ENCODE measurements around the gene DLL3.
A peak's percentile ranks its signal among the peaks of the same experiment; 100 is the strongest.

Gene DLL3

DNA sequence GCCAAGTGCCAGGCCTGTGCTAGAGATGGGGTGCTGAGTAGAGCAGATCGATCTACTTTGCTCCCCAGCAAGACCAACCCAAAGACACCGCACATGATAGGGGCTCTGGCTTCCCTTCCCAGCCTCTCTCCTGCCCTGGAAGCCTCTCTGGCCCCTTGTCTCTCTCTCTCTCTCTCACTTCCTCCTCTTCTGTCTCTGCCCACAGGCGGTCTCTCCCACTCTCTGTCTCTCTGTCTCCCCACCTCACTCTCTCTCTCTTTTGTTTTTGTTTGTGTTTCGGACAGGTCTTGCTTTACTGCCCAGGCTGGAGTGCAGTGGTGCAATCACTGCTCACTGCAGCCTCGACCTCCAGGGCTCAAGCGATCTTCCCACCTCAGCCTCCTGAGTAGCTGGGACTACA lies 17.5 kb downstream of the DLL3 start:
- DNase-seq (ENCODE audit: low spot score): no peak

DNA sequence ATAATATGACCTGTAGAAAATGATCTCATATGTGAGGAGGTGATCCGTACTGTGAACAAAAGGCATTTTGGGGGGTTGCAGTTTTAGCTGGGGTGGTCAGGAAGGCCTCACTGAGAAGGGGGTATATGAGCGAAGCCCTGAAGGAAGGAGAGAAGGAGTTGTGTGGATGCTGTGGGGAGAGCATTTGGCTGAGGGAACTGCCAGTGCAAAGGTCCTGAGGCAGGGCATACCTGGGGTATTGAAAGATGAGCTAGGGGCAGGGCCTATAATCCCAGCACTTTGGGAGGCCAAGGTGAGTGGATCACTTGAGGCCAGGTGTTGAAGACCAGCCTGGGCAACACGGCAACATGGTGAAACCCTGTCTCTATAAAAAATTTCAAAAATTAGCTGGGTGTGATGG lies 18.7 kb downstream of the DLL3 start:
- DNase-seq (ENCODE audit: low spot score): no peak

DNA sequence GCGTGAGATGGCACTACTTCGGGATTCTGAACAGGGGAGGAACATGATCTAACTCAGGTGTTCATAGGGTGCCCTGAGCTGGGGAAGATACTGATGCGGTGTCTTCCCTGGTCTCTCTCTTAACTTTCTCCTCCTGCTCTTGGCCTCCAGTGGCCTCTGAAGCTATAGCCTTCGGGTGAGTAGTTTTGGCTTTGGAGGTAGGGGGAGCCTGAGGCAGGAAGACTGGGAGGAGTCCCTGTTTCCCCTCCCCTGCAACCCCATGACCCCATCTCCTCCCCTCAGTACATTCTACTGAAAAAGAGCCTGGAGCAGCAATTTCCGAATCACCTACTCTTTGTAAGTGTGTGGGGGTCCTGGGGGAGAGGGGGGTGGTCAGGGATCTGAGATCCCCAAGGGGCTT lies 19.7 kb downstream of the DLL3 start:
- DNase-seq (ENCODE audit: low spot score): no peak

DNA sequence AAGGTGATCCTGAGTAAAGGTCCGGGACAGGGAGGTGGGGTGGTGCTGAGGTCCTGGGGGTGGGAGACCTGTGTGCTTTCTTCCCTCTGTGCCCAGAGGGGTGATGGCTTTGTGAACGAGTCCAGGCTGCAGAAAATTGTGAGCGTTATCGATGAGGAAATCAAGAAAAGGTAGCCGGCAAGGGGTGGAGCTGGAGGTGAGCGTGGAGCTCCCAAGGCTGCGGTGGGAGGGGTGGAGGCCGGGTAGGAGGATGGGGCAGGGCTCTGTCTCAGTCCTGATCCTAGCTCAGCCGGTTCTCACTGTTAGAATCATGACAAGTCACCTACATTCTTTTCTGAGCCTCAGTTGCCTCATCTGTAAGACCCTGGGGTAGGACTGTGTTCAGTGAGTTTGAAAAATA lies 20.2 kb downstream of the DLL3 start:
- no peak for DNase-seq (ENCODE audit: low spot score)

DNA sequence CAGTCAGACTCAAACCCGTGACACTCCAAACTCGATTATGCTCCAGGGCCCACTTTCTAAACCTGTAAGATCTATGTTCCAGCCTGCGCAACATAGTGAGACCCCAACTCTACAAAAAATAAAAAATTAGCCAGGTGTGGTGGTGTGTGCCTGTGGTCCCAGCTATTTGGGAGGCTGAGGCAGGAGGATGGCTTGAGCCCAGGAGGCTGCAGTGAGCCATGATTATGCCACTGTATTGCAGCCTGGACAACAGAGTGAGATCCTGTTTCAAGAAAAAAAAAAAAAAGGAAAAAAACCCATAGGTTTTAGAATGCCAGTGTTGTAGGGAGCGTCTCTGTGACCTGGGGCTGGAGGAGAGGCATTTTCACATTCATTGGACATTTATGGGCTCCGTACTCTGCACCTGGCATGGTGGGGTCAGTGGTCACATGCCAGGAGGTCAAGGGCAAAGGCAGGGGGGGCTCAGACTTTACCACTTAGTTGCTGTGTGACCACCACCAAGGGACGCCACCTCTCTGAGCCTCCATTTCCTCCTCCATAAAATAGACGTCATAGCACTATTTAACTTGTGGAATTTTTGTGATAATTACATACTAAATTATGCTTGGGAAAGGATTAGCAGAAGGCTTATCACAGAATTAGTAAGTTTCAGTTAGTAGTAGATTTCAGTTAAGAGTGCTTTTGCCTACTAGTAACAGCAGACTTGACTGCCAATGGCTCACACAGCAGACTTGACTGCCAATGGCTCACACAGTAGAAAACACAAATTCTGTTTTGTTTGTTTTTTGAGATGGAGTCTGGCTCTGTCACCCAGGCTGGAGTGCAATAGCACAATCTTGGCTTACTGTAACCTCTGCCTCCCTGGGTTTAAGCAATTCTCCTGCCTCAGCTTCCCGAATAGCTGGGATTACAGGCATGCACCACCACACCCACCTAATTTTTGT lies 22.1 kb downstream of the DLL3 start:
- no peak for DNase-seq (ENCODE audit: low spot score)

DNA sequence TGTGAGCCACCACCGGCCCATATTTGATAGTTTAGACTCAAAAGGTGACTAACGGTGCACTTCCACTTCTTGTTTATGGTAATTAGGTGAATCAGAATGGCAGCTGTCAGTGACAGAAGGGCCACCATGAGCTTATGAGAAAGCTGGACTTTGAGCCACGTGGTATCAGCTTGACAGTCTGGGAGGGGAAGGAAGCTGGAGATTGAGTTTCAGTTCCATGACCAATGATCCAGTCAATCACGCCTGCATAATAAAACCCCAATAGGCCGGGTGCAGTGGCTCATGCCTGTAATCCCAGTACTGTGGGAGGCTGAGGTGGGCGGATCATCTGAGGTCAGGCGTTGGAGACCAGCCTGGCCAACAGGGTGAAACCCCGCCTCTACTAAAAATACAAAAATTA lies 25.7 kb downstream of the DLL3 start:
- no peak for DNase-seq (ENCODE audit: low spot score)

DNA sequence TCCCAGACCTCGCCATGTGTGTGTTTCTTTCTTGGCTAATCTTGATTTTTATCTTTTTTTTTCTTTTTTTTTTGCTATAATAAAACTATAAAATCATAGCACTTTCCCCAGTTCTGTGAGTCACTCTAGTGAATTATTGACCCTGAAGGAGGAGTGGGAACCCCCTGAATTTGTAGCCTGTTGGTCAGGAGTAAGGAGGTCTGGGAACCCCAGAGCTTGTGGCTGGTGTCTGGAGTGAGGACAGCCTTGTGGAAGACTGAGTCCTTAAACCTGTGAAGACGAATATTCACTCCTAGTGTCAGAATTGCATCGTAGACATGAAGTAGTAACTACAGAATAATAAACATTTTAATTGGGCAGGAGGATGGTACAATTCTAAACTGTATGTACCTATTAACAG lies 26.5 kb downstream of the DLL3 start:
- DNase-seq (ENCODE audit: low spot score): no peak

DNA sequence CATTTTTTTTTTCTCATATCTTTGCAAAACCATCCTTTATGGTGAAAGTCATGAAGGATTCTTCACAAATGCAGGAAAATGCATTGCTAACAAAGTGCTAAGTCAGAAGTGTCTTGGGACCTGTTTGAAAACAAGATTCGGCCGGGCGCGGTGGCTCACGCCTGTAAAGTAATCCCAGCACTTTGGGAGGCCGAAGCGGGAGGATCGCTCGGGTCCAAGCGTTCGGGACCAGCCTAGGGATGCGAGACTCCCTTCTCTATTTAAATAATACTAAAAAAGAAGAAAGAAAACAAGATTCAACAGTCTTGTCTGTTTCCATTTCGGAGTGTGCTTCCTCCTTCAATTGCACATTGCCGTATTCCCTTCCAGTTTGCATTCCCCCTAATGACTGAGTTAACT lies 33.1 kb downstream of the DLL3 start:
- no peak for DNase-seq (ENCODE audit: low spot score)

DNA sequence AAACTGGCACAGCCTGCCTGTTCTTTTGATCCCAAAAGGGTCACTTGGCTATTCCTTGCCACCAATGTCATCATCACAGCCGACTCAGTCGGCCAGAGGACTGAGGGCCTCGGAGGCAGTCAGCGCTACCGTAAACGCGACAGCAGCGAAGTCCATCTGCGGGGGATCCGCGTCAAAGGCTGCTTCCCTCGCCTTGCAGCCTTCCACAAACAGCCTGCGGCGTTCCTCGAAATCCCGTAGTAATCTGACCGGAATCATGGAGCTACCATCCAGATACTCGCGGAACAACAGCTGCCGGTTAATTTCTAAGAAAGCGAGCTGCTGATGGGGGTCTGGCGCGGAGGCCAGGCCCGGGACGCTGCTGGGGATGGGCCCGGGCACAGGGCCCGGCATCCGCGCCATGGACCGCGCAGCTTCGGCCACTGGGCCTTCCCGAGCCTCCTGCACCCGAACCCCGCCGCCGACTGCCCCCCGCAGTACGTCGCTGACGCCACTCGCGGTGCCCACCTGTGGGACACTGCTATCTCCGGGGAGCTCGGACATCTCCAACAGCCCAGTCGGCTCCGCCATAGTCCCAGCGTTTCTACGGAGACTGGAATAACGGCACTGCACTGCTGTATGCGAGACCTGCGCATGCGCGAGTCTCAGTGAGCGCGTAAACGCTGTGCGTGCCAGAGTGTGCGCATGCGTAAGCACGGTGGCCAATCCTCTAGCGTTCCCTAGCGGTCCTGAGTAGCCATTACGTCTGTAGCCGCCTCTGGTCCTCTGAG lies 33.7 kb downstream of the DLL3 start, which contains the start of gene EID2B:
Gene EID2B (minus strand): TSS at position 620 of the 770 bp plus-strand sequence. CDS start 50 bp downstream, at position 570.
- DNase-seq (ENCODE audit: low spot score): peak; percentile 94

DNA sequence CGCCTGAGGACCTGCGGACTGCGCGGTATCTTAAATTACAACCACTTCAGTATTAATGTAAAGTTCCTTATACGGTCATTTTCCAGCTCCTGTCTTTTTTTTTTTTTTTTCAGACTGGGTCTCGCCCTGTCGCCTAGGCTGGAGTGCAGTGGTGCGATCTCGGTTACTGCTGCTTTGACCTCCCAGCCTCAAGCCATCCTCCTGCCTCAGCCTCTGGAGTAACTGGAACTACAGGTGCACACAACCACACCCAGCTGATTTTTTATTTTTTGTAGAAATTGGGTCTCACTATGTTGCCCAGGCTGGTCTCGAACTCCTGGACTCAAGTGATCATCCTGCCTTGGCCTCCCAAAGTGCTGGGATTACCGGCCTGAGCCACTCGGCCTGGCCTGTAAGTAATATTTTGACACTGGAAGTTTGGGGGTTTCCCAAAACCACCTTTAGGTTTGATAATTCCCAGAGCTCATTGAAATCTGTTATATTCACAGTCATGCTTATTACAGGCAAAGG lies 34.3 kb downstream of the DLL3 start:
- DNase-seq (ENCODE audit: low spot score): no peak

DNA sequence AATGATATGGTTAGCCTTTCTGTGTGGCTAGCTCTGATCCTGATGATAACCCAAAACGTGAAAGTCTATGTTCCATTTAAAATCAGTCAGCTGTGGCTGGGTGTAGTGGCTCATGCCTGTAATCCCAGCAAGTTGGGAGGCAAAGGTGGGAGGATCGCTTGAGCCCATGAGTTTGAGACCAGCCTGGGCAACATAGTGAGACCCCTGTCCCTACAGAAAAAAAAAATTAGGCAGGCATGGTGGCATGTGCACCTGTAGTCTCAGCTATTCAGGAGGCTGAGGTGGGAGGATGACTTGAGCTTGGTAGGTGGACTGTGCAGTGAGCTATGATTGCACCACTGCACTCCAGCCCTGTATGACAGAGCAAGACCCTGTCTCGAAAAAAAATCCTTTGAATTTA lies 35.0 kb downstream of the DLL3 start:
- no peak for DNase-seq (ENCODE audit: low spot score)

DNA sequence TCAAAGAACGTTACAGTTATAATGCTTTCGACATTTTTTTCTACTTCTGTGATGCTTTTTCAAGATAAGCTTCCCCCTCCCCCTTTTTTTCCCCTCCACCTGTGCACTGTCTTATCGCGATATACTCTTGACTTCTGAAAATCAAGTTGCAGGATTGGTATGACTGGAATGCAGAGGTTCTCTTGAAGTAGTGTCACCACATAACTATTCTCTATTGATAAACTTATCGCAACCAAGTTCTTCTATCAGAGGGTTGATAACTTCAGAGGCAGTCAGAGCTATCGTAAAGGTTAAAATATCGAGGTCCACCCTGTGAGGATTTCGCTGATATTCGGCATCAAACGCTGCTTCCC lies 40.4 kb downstream of the DLL3 start:
- no peak for DNase-seq (ENCODE audit: low spot score)

DNA sequence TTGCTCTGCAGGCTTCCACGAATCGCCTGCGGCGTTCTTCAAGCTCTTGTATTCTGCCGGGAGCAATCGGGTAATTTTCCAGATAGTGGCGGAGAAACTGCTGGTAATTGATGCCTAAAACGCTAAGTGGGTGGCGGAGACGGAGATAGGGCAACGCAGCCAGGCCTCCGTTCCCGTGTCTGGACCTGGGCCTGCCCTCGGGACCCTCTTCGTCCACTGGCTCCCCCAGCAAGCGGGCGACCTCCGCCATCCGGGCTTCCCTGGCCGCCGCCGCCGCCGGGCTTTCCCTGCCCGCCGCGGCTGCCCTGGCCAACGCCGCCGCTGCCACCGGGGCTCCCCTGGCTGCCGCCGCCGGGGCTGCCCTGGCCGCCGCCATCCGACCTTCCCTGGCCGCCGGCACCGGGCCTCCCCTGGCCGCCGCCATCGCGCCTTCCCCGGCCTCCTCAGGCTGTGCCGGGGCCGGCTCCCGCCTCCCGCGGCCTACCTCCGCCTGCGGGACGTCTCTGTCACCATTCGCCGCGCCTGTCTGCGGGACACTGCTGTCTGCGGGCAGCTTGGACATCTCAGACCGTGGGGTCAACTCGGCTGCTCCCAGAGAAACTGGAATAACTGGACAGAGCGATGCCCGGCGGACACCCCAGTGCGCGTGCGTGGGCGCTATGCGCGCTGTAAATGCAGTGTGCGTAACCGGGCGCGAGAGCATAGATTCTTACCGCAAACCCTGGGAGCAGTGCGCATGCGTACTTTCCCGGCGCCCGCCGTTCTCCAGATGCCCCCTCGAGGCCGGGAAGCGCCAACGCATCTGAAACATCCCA lies 41.0 kb downstream of the DLL3 start, which contains the start of gene EID2:
Gene EID2 (minus strand): TSS at position 644 of the 815 bp plus-strand sequence. CDS start 82 bp downstream, at position 562.
- peak; percentile 91 for DNase-seq (ENCODE audit: low spot score)

DNA sequence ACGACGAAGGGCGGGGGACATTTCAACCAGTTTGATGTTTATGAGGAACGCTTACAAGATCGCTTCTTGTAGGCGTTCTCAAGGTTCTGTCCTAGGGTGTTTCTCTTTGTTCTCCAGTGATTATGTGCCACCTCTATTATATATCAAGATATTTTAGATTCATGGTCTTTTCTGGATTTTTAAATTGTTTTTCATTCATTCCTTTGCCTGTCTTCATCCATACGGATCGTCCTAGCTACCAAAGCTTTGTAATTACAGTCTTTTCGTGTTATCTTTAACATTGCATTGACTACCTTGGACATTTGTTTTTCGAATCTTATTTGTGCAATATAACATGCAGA lies 41.6 kb downstream of the DLL3 start:
- DNase-seq (ENCODE audit: low spot score): no peak

DNA sequence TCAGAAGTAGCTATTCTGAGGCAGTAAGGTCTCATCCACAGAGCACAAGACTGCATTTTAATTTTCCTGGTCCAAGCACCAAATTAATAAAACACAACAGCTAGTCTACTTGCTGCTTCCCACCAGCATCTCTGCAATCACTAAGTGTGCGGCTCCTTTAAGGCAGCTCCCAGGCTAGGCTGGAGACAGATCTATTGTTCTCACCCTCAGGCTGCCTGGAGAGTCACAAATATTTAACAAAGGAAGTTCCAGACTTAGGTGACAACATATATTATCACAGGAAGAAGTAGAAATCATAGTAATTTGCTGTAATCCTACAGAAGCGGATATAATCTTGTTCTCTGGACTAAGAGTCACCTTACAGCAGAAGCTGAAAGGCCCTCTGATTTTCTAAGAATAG lies 43.5 kb downstream of the DLL3 start:
- no peak for DNase-seq (ENCODE audit: low spot score)

DNA sequence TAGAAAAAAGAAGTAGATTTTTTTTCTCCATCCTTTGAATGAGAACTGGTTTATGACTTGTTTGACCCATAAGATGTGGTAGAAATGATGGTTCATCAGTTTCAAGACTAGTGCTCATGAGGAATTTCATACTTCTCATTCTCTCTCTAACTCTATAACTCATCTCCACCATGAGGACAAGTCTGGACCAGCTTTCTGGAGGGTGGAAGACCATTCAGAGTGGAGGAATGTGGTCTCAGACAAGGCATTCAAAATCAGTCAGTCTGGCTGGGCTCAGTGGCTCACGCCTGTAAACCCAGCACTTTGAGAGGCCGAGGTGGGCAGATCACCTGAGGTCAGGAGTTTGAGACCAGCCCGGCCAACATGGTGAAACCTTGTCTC lies 44.7 kb downstream of the DLL3 start:
- DNase-seq (ENCODE audit: low spot score): no peak

DNA sequence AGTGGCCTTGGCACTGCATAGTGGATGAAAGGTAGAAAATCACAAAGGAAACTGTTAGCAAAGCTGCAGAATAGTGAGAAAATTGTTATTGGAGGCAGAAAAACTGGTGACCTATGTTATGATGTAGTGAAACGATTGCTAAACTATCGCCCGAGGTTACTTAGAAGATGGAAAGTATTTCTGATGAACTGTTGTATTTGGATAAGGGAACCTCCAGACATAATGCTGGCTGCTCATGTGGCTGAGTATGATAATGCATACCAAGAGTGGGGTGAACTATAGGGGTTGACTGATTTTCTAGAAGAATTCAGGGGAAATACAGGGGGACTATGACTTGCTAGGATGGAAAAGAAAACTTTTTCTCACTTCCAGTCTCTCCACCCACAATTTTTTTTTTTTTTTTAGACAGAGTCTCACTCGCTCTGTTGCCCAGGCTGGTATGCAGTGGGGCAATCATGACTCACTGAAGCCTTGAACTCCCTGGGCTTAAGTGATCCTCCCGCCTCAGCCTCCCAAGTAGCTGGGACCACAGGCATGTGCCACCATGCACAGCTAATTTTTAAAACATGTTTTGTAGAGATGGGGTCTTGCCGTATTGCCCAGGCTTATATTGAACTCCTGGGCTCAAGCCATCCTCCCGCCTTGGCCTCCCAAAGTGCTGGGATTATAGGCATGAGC lies 45.6 kb downstream of the DLL3 start:
- no peak for DNase-seq (ENCODE audit: low spot score)

DNA sequence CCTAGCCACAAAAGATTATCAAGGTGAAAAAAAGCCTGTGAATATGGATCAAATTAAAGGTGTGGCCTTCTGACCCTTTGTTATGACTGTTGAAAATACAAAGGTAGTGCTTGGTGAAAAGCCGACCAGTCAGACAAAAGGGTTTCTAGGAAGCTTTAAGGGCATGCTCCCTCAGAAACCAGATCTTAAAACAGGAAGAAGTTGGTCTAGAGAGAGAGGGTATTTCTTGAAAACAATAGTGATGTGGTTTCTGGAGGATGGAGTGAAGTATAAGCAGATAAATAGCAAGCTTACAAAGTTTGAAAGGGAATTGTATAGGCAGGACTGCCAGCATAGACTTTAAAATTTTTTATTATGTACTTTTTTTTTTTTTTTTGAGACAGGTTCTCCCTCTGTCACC lies 46.2 kb downstream of the DLL3 start:
- DNase-seq (ENCODE audit: low spot score): no peak

DNA sequence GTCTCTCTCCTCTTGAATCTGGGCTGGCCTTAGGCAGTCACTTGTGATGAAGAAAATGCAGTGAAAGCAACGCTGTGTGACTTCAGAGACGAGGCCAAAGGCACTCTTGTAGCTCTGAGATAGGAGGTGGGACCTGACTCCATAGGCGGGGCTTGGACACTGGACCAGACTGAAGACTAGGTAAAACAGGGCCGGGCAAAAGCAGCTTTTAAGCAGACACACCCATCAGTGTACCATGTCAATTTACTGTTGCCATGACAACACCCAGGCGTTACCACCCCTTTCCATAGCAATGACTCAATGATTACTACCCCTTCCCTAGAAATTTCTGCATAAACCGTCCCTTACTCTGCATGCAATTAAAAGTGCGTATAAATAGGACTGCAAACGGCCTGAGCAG lies 47.9 kb downstream of the DLL3 start:
- DNase-seq (ENCODE audit: low spot score): no peak

DNA sequence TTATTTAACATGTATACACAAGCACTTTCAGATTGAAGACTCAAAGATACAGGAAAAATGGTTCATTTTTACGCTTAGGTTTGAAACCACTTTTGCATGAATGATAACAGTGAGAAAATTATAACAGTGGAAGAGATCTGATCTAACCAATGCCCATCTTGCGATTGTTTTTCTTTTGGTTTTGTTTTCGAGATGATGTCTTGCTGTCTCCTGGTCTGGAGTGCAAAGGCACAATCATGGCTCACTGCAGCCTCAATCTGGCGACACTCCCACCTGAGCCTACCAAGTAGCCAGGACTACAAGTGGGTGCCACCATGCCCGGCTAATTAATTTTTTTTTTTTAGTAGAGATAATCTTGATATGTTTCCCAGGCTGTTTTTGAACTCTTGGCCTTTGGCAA lies 51.5 kb downstream of the DLL3 start:
- no peak for DNase-seq (ENCODE audit: low spot score)

DNA sequence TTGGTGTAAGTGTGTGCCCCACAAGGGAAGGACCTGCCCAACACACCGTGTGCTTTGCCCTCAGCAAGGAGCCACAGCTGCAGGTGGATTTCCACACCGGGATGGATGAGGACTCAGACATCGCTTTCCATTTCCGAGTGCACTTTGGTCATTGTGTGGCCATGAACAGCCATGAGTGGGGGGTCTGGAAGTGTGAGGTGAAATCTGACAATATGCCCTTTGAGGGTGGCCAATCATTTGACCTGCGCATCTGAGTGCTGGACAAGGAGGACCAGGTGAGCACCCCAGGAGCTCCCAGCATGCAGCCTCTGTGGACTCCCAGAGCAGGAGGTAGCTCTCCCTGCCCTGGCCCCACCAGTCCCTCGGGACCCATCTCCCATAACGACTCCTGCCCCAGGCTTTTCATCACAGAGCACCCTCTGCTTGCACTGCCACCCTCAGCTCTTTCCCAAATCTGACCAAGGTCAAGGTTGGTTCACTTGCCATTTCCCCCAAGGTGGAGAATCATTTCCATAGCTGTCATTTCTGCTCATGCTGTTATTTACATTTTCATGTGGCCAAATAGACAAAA lies 54.4 kb downstream of the DLL3 start:
- DNase-seq (ENCODE audit: low spot score): no peak
